ENCODE results near the gene INO80C. TPM values are rescaled to one million over a fixed set of nuclear protein-coding genes. Genes with fewer than 3 reads are reported as not detected.
"Not testable (repeated sequence)": the region's sequence is repeated elsewhere in the genome, so short reads cannot be mapped to it uniquely, and the experiment has no call there.

Gene INO80C
- total RNA-seq, 3 donors from 2014 or later, result 39.0 to 51.7 (median 41.8) TPM

DNA sequence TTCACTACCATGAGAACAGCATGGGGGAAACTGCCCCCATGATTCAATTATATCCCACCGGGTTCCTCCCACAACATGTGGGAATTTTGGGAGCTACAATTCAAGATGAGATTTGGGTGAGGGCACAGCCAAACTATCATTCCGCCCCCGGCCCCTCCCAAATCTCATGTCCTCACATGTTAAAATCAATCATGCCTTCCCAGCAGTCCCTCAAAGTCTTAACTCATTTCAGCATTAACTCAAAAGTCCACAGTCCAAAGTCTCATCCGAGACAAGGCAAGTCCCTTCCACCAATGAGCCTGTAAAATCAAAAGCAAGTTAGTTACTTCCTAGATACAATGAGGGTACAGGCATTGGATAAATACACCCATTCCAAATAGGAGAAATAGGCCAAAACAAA, 10.2 kb downstream of the INO80C start:
- H3K4me3 Mint-ChIP-seq; H3K27me3 Mint-ChIP-seq (ENCODE audit: low read depth); ATAC-seq; H3K9me3 Mint-ChIP-seq; DNase-seq: not testable (repeated sequence)
- peaks cover 13% of the 10 kb centered on the region for H3K36me3 Mint-ChIP-seq (ENCODE audit: insufficient read depth)
- H3K4me1 Mint-ChIP-seq (ENCODE audit: low read depth), result peaks cover 22% of the 10 kb centered on the region

DNA sequence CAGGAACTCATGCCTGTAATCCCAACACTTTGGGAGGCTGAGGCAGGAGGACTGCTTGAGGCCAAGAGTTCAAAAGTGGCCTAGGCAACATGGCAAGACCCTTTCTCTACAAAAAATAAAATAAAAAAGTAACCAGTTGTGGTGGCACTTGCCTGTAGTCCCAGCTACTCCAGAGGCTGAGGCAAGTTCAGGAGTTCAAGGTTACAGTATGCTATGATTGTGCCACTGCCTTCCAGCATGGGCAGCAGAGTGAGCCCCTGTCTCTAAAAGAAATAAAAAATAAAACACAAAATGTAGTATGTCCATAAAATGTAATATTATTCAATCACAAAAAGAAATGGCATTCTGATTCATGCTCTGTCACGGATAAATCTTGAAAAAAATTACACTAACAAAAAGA, 11.9 kb downstream of the INO80C start:
- H3K9me3 Mint-ChIP-seq, result no peaks in the 10 kb centered on the region
- DNase-seq (no peak), ATAC-seq (no peak)
- H3K4me3 Mint-ChIP-seq, result no peak overlapping the region
- H3K36me3 Mint-ChIP-seq (ENCODE audit: insufficient read depth), result peaks cover 13% of the 10 kb centered on the region
- H3K27me3 Mint-ChIP-seq (ENCODE audit: low read depth), result no peaks in the 10 kb centered on the region
- peaks cover 22% of the 10 kb centered on the region for H3K4me1 Mint-ChIP-seq (ENCODE audit: low read depth)

DNA sequence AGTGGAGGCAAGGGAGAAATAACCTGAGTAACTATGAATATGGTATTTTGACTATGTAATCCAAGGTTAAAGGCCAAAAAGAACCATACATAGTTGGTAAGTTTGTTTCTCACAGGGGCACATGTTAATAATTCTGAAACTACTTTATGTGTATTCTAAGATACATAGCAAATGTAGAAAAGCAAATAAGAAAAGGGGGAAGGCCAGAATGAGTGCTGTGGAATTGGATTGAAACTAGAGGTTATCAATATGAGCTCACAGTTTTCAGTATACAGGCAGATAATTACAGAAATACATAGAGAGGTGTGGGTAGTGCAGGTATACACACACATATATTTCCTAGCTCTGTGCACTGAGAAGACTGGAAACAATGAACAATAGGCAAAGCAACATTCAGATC, 13.7 kb downstream of the INO80C start:
- DNase-seq (no peak), ATAC-seq (peak; percentile 86 to 87)
- Mint-ChIP-seq H3K4me3 (no peak overlapping the region), H3K36me3 (ENCODE audit: insufficient read depth) (peaks cover 19% of the 10 kb centered on the region), H3K27me3 (ENCODE audit: low read depth) (no peaks in the 10 kb centered on the region), H3K9me3 (no peaks in the 10 kb centered on the region), H3K4me1 (ENCODE audit: low read depth) (peaks cover 28% of the 10 kb centered on the region)

DNA sequence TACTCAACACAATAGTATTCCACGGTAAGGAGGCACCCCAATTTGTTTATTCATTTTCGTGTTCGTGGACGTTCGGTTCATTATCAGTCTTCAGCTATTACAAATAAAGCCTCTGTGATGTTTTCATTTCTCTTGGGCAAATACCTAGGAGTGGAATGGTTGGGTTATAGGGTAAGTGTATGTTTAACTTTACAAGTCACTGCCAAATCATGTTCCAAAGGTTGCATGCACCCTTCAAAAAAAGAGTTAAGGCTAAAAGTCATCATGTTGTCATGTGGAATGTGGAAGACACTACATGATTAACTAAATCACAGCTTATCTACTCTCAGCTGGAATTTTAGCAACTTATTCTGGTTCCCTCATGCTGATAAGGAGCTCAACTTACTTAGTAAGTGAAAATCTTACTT, 15.8 kb downstream of the INO80C start:
- Mint-ChIP-seq H3K27me3 (ENCODE audit: low read depth) (no peaks in the 10 kb centered on the region), H3K4me1 (ENCODE audit: low read depth) (peaks cover 32% of the 10 kb centered on the region), H3K4me3 (no peak overlapping the region), H3K9me3 (no peaks in the 10 kb centered on the region), H3K36me3 (ENCODE audit: insufficient read depth) (peaks cover 11% of the 10 kb centered on the region)
- DNase-seq (no peak), ATAC-seq (no peak)

DNA sequence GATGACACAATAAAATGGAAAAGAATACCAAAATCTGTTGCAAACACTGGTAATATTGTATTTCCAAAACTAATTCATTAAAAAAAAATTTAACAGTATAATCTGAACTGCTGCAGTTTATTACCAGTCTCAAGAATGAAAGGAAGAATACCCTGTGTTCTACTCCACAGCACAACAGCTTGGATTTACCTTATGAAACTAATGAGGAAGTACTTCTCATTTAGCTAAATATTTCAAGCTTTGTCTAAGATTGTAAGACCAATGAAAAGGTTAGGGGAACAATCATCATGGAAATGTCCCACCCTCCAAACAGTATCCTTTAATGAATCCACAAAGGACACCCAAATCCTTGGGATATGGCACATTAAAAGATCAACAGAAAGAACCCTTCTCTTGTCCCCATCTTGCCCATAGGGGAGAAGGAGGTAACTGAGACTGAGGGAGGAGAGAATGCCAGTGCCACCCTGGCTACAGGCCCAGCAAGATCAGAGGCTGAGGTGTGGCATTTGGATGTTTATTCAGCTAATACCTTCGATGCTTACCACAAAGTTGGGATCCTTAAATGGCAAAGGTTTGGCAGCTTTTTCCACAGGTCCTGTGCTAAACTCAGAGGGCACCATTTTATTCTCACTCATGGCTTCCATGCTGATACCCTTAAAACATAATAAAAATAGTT, 17.7 kb downstream of the INO80C start:
- H3K36me3 Mint-ChIP-seq (ENCODE audit: insufficient read depth), result peaks cover 12% of the 10 kb centered on the region
- no peaks in the 10 kb centered on the region for H3K9me3 Mint-ChIP-seq
- ATAC-seq (no peak), DNase-seq (no peak)
- peaks cover 33% of the 10 kb centered on the region for H3K4me1 Mint-ChIP-seq (ENCODE audit: low read depth)
- H3K4me3 Mint-ChIP-seq, result no peak overlapping the region
- H3K27me3 Mint-ChIP-seq (ENCODE audit: low read depth), result no peaks in the 10 kb centered on the region

DNA sequence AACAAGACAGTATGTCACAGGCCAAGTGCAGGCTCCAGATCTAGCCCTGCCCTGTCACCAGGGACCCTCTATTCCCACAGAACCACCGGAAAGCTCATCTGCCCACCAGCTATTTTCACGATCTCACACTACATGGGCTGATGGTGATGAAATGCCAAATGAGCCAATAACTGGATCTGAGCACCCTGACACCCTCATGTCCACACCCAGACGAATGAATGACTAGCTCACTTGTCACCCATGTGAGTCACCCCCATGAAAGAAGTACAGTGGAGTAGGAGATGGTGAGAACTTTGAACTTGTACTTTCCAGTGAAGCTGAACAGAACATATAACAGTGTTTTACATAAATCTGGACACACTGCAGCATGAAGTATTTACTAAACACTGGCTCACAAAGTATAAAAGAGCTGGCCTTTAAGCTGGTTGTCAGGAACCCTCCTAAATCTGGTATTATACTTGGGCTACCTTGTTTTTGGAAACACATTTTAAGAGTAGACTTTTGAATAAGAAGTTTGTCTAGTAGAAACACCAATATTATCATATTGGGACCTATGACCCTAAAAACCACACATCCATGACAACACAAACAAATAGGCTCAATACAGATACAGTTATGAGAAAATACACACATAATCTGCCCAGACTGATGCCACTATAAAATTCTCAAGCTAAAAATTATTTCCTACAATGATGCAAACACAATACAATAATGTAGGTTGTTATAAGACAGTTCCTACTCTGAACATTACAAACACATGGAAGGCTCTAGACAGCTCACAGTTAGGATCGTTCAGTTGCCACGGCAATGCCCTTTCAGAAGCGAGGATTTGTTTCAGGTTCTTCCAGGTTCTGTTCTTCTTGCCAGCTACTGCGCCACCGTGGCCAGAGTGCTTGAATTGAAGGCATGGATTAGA, 19.0 kb downstream of the INO80C start:
- Mint-ChIP-seq H3K36me3 (ENCODE audit: insufficient read depth) (peaks cover 19% of the 10 kb centered on the region), H3K9me3 (no peaks in the 10 kb centered on the region), H3K4me3 (no peak overlapping the region), H3K27me3 (ENCODE audit: low read depth) (no peaks in the 10 kb centered on the region), H3K4me1 (ENCODE audit: low read depth) (peaks cover 31% of the 10 kb centered on the region)
- ATAC-seq (peak; percentile 99 to 100), DNase-seq (no peak)

DNA sequence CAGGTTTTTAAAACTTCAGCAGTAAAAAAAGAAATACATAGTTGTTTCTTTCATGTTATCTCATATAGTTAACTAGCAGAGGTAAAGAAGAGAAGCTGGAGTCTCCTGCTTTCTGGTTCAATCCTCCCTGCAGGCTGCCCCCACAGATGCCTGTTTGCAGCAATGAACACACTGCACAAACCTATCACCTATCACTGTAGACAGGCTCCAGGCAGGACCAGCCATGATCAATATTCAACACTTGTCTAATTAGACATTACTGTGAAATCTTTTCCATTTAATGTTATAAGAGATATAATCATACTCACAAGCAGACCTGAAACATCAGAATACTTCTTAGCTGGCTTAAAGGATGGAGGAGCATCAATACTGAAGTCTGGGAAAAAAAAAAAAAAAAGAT, 19.8 kb downstream of the INO80C start:
- H3K4me3 Mint-ChIP-seq, result no peak overlapping the region
- ATAC-seq, result no peak
- H3K9me3 Mint-ChIP-seq, result no peaks in the 10 kb centered on the region
- H3K27me3 Mint-ChIP-seq (ENCODE audit: low read depth), result no peaks in the 10 kb centered on the region
- H3K36me3 Mint-ChIP-seq (ENCODE audit: insufficient read depth), result peaks cover 23% of the 10 kb centered on the region
- DNase-seq, result no peak
- peaks cover 27% of the 10 kb centered on the region for H3K4me1 Mint-ChIP-seq (ENCODE audit: low read depth)

DNA sequence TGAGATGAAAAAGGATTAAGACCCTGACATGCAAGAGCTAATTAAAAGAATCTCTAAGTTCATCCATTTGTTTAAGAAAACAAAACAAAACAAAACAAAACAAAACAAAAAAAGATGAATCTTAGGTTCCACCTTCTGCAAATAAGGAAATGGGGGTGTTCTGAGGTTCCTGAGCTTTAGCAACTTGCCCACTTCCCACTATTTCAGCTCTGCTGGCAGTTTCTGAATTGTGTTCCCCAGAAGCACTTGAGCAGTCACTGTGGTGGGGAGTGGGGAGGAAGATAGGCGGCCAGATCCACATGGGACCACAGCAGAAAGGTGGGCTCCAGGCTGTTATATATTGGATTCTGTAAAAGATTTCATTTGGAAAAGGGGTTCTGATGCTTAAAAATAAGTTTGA, 20.3 kb downstream of the INO80C start:
- Mint-ChIP-seq H3K4me3 (no peak overlapping the region), H3K9me3 (no peaks in the 10 kb centered on the region), H3K36me3 (ENCODE audit: insufficient read depth) (peaks cover 27% of the 10 kb centered on the region), H3K27me3 (ENCODE audit: low read depth) (no peaks in the 10 kb centered on the region), H3K4me1 (ENCODE audit: low read depth) (peaks cover 23% of the 10 kb centered on the region)
- ATAC-seq (no peak), DNase-seq (no peak)

DNA sequence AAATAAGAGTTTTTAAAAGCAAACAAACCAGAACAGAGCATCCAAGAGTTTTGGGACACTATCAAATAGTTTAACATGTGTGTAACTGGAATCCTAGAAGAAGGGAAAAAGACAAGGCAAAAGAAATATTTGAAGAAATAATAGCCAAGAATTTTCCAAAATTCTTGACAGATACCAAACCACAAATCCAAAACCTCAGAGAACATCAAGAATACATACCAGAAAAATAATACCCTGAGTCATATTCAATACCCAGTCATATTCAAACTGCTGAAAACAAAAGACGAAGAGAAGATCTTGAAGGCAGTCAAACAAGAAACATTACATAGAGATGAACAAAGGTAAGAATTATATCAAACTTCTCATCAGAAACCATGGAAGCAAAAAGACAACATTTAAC, 22.9 kb downstream of the INO80C start:
- Mint-ChIP-seq H3K36me3 (ENCODE audit: insufficient read depth) (peaks cover 30% of the 10 kb centered on the region), H3K9me3 (no peaks in the 10 kb centered on the region), H3K27me3 (ENCODE audit: low read depth) (no peaks in the 10 kb centered on the region), H3K4me3 (no peak overlapping the region), H3K4me1 (ENCODE audit: low read depth) (peaks cover 19% of the 10 kb centered on the region)
- ATAC-seq (no peak), DNase-seq (no peak)

DNA sequence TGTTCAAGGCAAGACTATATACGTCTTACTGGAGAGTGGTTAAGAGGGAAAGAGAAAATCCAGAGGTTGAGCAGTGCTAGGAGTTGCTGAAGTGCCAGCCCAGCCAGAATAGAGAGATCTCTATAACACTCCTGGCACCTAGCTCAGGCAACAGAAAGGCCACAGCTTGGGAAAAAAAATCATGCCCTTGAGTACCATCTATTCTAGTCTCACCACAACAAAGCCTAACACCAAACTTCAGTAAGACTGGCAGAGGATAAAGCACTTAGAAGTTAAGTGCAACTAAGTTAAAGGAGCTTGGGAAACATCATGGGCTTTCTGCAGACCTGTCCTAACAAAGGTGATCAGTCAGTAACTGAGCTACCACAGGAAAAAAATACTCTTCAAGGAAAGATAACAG, 24.2 kb downstream of the INO80C start:
- Mint-ChIP-seq H3K9me3 (no peaks in the 10 kb centered on the region), H3K4me3 (no peak overlapping the region), H3K4me1 (ENCODE audit: low read depth) (peaks cover 11% of the 10 kb centered on the region), H3K36me3 (ENCODE audit: insufficient read depth) (peaks cover 33% of the 10 kb centered on the region), H3K27me3 (ENCODE audit: low read depth) (no peaks in the 10 kb centered on the region)
- ATAC-seq (no peak), DNase-seq (no peak)

DNA sequence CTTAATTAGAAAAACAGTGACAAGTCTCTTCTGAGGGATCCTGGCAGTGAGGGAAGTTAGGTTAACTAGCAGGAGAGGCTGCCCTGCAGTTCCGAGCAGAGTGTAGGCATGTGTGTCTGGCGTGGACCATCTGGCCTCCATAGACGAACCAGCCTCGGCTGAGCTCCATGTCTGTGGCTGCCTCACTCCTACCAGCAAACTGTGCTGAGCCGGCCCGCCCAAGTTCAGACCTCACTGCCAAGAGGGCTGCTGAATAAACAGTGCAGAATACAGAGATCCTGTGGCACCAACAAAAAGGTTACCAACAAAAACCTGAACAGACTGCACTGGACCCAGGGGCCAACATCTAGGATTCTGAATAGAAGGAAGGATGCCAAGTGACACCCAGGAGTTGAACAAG, 27.3 kb downstream of the INO80C start:
- peaks cover 38% of the 10 kb centered on the region for H3K36me3 Mint-ChIP-seq (ENCODE audit: insufficient read depth)
- ATAC-seq (no peak), DNase-seq (no peak)
- H3K27me3 Mint-ChIP-seq (ENCODE audit: low read depth), result no peaks in the 10 kb centered on the region
- peaks cover 5% of the 10 kb centered on the region for H3K4me1 Mint-ChIP-seq (ENCODE audit: low read depth)
- no peaks in the 10 kb centered on the region for H3K9me3 Mint-ChIP-seq
- H3K4me3 Mint-ChIP-seq, result no peak overlapping the region

DNA sequence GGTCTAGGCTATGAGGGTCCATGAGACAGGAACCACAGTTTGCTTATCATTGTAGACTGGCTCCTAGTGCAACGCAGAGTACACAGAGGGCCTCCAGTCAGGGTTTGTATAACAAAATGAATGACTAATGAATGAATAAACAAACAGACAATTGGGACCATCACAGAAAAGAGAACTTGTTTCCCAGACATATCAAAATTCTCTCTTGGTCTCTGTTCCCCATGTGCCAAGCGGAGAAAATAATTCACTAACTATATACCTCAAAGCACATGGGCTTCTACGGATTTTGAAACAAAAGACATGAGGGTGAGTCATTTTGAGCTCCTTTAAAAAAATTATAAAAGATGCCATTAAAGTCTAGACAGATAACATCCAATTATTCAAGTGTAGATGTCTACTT, 28.0 kb downstream of the INO80C start:
- H3K4me1 Mint-ChIP-seq (ENCODE audit: low read depth), result peaks cover 1% of the 10 kb centered on the region

DNA sequence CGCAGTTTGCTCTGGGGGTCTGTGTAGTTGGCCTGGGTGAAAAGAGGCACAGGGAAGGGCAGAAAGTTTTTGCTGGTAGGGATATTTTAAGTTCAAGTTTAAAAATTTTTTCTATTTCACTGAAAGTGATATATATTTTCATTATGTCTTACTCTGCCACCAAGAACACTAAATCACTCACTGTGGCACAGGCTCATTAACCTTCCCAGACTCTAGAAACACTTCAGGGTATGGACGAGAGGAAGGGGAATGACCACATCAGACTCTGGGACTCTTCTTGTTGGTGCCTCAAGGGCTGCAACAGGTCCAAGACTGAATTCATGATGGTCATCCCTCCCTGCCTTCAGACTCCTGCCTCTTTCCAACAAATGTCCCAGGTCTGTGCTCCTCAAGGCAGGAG, 29.0 kb downstream of the INO80C start:
- DNase-seq (no peak), ATAC-seq (no peak)
- peaks cover 29% of the 10 kb centered on the region for H3K36me3 Mint-ChIP-seq (ENCODE audit: insufficient read depth)
- no peaks in the 10 kb centered on the region for H3K27me3 Mint-ChIP-seq (ENCODE audit: low read depth)
- no peak overlapping the region for H3K4me3 Mint-ChIP-seq
- H3K4me1 Mint-ChIP-seq (ENCODE audit: low read depth), result no peaks in the 10 kb centered on the region
- no peaks in the 10 kb centered on the region for H3K9me3 Mint-ChIP-seq

More for the DNA sequence above, 28.0 kb downstream of the INO80C start:
- Mint-ChIP-seq H3K4me3 (no peak overlapping the region), H3K9me3 (no peaks in the 10 kb centered on the region), H3K27me3 (ENCODE audit: low read depth) (no peaks in the 10 kb centered on the region), H3K36me3 (ENCODE audit: insufficient read depth) (peaks cover 34% of the 10 kb centered on the region)
- no peak for ATAC-seq
- no peak for DNase-seq

DNA sequence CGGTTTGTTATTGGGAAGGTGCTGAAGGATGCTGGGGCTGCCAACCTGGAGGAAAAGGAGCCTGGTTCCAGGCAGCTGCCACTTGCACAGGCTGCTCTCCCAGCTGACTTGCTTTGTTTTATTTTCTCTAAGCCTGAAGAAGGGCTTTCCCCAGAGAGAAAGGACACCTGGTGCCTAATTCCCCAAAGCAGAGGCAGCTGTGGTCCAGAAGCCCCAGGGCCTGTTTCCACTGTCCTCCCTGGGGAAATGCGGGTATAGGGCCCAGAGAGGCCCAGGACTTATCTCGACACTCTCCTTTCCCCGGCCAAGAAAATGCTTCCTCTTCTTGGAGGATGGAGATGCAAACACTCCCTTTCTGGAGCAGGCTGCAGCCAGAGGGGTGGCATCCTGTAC, 30.1 kb downstream of the INO80C start:
- H3K36me3 Mint-ChIP-seq (ENCODE audit: insufficient read depth), result peaks cover 22% of the 10 kb centered on the region
- H3K4me3 Mint-ChIP-seq, result no peak overlapping the region
- no peaks in the 10 kb centered on the region for H3K27me3 Mint-ChIP-seq (ENCODE audit: low read depth)
- ATAC-seq (no peak), DNase-seq (no peak)
- no peaks in the 10 kb centered on the region for H3K4me1 Mint-ChIP-seq (ENCODE audit: low read depth)
- no peaks in the 10 kb centered on the region for H3K9me3 Mint-ChIP-seq
